ENCODE data around the gene PARP16.

DNA sequence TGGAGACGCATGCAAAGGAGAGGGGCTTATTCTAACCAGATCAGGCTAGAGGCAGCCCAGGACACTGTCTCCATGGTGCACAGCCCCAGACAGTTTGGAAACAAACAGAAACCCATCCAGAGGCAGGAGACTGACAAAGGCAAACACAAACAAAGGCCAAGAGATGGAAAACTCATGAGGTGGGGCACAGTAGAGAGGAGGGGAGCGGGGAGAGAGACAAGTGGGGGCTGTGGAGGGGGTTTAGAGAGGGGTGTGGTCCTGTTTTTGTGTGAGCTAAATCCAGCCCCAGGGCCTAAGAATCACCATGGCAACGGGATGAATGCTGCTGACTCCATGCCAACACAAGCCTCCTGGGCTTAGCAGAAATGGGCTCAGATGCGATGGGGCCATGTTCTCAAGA is 32.3 kb downstream of the PARP16 start:
- TF ChIP-seq, protein P1, sequence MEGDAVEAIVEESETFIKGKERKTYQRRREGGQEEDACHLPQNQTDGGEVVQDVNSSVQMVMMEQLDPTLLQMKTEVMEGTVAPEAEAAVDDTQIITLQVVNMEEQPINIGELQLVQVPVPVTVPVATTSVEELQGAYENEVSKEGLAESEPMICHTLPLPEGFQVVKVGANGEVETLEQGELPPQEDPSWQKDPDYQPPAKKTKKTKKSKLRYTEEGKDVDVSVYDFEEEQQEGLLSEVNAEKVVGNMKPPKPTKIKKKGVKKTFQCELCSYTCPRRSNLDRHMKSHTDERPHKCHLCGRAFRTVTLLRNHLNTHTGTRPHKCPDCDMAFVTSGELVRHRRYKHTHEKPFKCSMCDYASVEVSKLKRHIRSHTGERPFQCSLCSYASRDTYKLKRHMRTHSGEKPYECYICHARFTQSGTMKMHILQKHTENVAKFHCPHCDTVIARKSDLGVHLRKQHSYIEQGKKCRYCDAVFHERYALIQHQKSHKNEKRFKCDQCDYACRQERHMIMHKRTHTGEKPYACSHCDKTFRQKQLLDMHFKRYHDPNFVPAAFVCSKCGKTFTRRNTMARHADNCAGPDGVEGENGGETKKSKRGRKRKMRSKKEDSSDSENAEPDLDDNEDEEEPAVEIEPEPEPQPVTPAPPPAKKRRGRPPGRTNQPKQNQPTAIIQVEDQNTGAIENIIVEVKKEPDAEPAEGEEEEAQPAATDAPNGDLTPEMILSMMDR (IDR thresholded peaks at IDR 0.05): no peak
- TF ChIP-seq POLR2A (IDR thresholded peaks at IDR 0.05): no peak

All from right lobe of liver (tissue), 4 donors.